ENCODE results near the gene EXOSC2. TPM values are rescaled to one million over a fixed set of nuclear protein-coding genes. Genes with fewer than 3 reads are reported as not detected.

EXOSC2 gene
- total and polyA plus RNA-seq, 2 of the 4 experiments (the other 2 are of a cell fraction): 27.0 to 48.6 TPM

DNA sequence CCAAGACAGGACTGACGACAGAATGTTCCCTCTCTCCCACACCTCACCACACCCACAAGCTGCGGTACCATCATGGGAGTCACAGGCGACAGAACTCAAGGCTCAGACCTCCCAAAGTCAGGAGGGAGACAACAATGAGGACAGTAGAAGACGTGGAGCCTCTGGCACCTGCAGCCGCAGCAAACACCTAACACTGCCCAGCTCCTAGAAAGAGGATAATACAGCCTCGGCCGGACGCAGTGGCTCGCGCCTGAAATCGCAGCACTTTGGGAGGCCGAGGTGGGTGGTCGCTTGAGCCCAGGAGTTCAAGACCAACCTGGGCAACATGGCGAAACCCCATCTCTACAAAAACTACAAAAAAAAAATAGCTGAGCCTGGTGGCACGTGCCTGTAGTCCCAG is 42.4 kb upstream of the EXOSC2 start:
- no peak overlapping the region for H3K9ac ChIP-seq (ENCODE audit: low read depth, low read length)
- H3K9me1 ChIP-seq (ENCODE audit: insufficient read depth, low read length): no peaks in the 10 kb centered on the region
- DNase-seq: no peak
- H3K9me3 ChIP-seq (ENCODE audit: control insufficient read depth, insufficient read depth, low read length): 0 out of 2 replicates have a peak, but pooled peaks cover 2% of the 10 kb centered on the region
- H3K4me1 ChIP-seq (ENCODE audit: control insufficient read depth, insufficient read depth, low read length): no peaks in the 10 kb centered on the region
- H2AK9ac ChIP-seq (replicated peaks; ENCODE audit: low read depth, low read length, poor library complexity): no peak overlapping the region
- no peaks in the 10 kb centered on the region for H4K20me1 ChIP-seq (ENCODE audit: insufficient read depth, low read length)
- in situ Hi-C loops (cut with MboI; ENCODE audit: low sequenced_read_pairs): loop anchor here (25.0 kb wide), 1 partner anchor 539 kb away; no protein-coding TSS in a partner anchor
- H3K23ac ChIP-seq (ENCODE audit: low read depth, low read length): no peak overlapping the region
- no peaks in the 10 kb centered on the region for H3K36me3 ChIP-seq (ENCODE audit: control insufficient read depth, insufficient read depth, low read length)
- H3K79me1 ChIP-seq (ENCODE audit: low read depth in 1 of 2, low read length in 2 of 2): no peaks in the 10 kb centered on the region
- BruUV-seq (replicated peaks): no TSS peak
- no peak for ATAC-seq (ENCODE audit: low read depth)
- no peak overlapping the region for H2AK5ac ChIP-seq (ENCODE audit: low read depth, low read length)
- H2BK120ac ChIP-seq (ENCODE audit: low read depth, low read length): no peak overlapping the region
- no peak overlapping the region for H3K56ac ChIP-seq (ENCODE audit: extremely low read depth, insufficient read depth, low read length)
- CTCF ChIA-PET: interaction anchor here (0.6 kb wide), 1 partner anchor 9 kb away, joined by 4 read pairs; no protein-coding TSS in a partner anchor
- no CpG with 5 or more reads among the region's 15 CpGs for WGBS, 2 experiments (ENCODE audit: extremely low coverage in 2 of 2, insufficient read length in 1 of 2)
- H3K27me3 ChIP-seq (ENCODE audit: control insufficient read depth, insufficient read depth, low read length): peaks cover 32% of the 10 kb centered on the region
- dilution Hi-C loops (cut with HindIII; ENCODE audit: low sequenced_read_pairs, unreplicated experiment): no loop called here
- no peak overlapping the region for H3K4me3 ChIP-seq (ENCODE audit: insufficient read depth, low read depth, low read length)
- no peak overlapping the region for H2BK15ac ChIP-seq (ENCODE audit: low read depth, low read length)
- intact Hi-C loops (cut with micrococcal nuclease): no loop called here
- no peak overlapping the region for H2BK20ac ChIP-seq (ENCODE audit: low read depth, low read length)
- no peak overlapping the region for H3K4ac ChIP-seq (ENCODE audit: low read depth, low read length)
- no peak overlapping the region for H3K4me2 ChIP-seq (ENCODE audit: low read depth, low read length)
- H3K18ac ChIP-seq (ENCODE audit: low read depth, low read length): no peak overlapping the region
- POLR2A ChIA-PET (ENCODE audit: unreplicated experiment): no interaction called here
- H4K91ac ChIP-seq (ENCODE audit: insufficient read depth, low read depth, low read length): no peak overlapping the region
- H4K8ac ChIP-seq (ENCODE audit: low read depth in 2 of 2, low read length in 2 of 2): no peak overlapping the region
- H3K27ac ChIP-seq (ENCODE audit: insufficient read depth, low read length): no peak overlapping the region
- no peak overlapping the region for H4K5ac ChIP-seq (ENCODE audit: low read depth, low read length)
- TF ChIP-seq BHLHE40 (IDR thresholded peaks at IDR 0.05; ENCODE audit: low read depth, low read length) (no peak), SMC3 (IDR thresholded peaks at IDR 0.05; ENCODE audit: low read depth, low read length) (no peak), CEBPB (IDR thresholded peaks at IDR 0.05; ENCODE audit: low read depth, low read length) (no peak), POLR2A (IDR thresholded peaks at IDR 0.05; ENCODE audit: low read depth, low read length) (no peak), RFX5 (IDR thresholded peaks at IDR 0.05; ENCODE audit: low read depth, low read length) (no peak), NFE2L2 (IDR thresholded peaks at IDR 0.05; ENCODE audit: low read depth, low read length) (no peak), FOS (IDR thresholded peaks at IDR 0.05; ENCODE audit: low read depth, low read length) (no peak)
- TF ChIP-seq, protein P1, sequence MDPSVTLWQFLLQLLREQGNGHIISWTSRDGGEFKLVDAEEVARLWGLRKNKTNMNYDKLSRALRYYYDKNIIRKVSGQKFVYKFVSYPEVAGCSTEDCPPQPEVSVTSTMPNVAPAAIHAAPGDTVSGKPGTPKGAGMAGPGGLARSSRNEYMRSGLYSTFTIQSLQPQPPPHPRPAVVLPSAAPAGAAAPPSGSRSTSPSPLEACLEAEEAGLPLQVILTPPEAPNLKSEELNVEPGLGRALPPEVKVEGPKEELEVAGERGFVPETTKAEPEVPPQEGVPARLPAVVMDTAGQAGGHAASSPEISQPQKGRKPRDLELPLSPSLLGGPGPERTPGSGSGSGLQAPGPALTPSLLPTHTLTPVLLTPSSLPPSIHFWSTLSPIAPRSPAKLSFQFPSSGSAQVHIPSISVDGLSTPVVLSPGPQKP (IDR thresholded peaks at IDR 0.05; ENCODE audit: borderline replicate concordance, low read depth, low read length): no peak
- TF ChIP-seq, protein P2, sequence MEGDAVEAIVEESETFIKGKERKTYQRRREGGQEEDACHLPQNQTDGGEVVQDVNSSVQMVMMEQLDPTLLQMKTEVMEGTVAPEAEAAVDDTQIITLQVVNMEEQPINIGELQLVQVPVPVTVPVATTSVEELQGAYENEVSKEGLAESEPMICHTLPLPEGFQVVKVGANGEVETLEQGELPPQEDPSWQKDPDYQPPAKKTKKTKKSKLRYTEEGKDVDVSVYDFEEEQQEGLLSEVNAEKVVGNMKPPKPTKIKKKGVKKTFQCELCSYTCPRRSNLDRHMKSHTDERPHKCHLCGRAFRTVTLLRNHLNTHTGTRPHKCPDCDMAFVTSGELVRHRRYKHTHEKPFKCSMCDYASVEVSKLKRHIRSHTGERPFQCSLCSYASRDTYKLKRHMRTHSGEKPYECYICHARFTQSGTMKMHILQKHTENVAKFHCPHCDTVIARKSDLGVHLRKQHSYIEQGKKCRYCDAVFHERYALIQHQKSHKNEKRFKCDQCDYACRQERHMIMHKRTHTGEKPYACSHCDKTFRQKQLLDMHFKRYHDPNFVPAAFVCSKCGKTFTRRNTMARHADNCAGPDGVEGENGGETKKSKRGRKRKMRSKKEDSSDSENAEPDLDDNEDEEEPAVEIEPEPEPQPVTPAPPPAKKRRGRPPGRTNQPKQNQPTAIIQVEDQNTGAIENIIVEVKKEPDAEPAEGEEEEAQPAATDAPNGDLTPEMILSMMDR (conservative IDR thresholded peaks at IDR 0.05; ENCODE audit: low read depth, low read length): no peak
- no peak overlapping the region for H2AFZ ChIP-seq (replicated peaks; ENCODE audit: low read length, poor library complexity)
- no peak overlapping the region for H2BK5ac ChIP-seq (ENCODE audit: low read depth, low read length, poor library complexity, severe bottlenecking)
- H3K14ac ChIP-seq (replicated peaks; ENCODE audit: low read depth, low read length): no peak overlapping the region
